ENCODE measurements around the gene ATP8B1.

- TF ChIP-seq CTCF (IDR thresholded peaks at IDR 0.05) (no peak), POLR2A (IDR thresholded peaks at IDR 0.05) (no peak)
Observed at GRCh38 chr18:57737400-57738060, 65.6 kb downstream of the ATP8B1 start.
